PFSK-1 (cell line): ENCODE data around the gene NFAT5.

Source experiments
- FOXP2 ChIP-seq: optimal IDR thresholded peaks from 2 replicates; pipeline ENCODE3; 2011; ENCODE audit warnings: borderline replicate concordance, control low read depth, inconsistent platforms; ENCODE audit not compliant: insufficient read depth; ENCODE audit errors: extremely low read length, extremely low read depth
- POLR2AphosphoS5 ChIP-seq: IDR thresholded peaks from 2 replicates; pipeline ENCODE4 v1.6.1; 2012; ENCODE audit warnings: low read depth, mild to moderate bottlenecking, control low read depth, low read length, moderate library complexity
- REST ChIP-seq, 2 experiments: IDR thresholded peaks; 2 replicates each; pipeline versions ENCODE4 v1.6.1 to v1.8.0; 2011 to 2012; ENCODE audit warnings: low read depth in 2 of 2, low read length in 2 of 2, control low read depth in 1 of 2, inconsistent platforms in 1 of 2, mild to moderate bottlenecking in 1 of 2, moderate library complexity in 1 of 2; ENCODE audit not compliant: insufficient read depth in 1 of 2
- SIN3A ChIP-seq: IDR thresholded peaks from 2 replicates; pipeline ENCODE4 v1.6.1; 2012; ENCODE audit warnings: mild to moderate bottlenecking, low read length, moderate library complexity, borderline replicate concordance; ENCODE audit not compliant: insufficient read depth
- TAF1 ChIP-seq: IDR thresholded peaks from 2 replicates; pipeline ENCODE4 v1.6.1; 2012; ENCODE audit warnings: low read length, control low read depth, borderline replicate concordance; ENCODE audit not compliant: insufficient read depth

Gene NFAT5

GRCh38 chr16:69611103-69611640 lies 45.4 kb downstream of the NFAT5 start:
- no peak for TF ChIP-seq SIN3A
- TF ChIP-seq REST (IDR thresholded peaks at IDR 0.05; ENCODE audit: insufficient read depth in 1 of 2, low read depth in 2 of 2, low read length in 2 of 2) = no peak
- TF ChIP-seq FOXP2 = no peak
- no peak for TF ChIP-seq POLR2AphosphoS5
- TF ChIP-seq TAF1 = no peak

- TF ChIP-seq TAF1 (no peak), FOXP2 (no peak), POLR2AphosphoS5 (no peak), REST (IDR thresholded peaks at IDR 0.05; ENCODE audit: insufficient read depth in 1 of 2, low read depth in 2 of 2, low read length in 2 of 2) (no peak), SIN3A (no peak)
These were observed 47.8 kb downstream of the NFAT5 start for GRCh38 chr16:69613378-69614154.

GRCh38 chr16:69615528-69615927 lies 49.8 kb downstream of the NFAT5 start:
- TF ChIP-seq TAF1 = no peak
- no peak for TF ChIP-seq FOXP2
- no peak for TF ChIP-seq REST (IDR thresholded peaks at IDR 0.05; ENCODE audit: insufficient read depth in 1 of 2, low read depth in 2 of 2, low read length in 2 of 2)
- TF ChIP-seq POLR2AphosphoS5 = no peak
- TF ChIP-seq SIN3A = no peak

GRCh38 chr16:69616082-69616481 lies 50.3 kb downstream of the NFAT5 start:
- TF ChIP-seq SIN3A (no peak), FOXP2 (no peak), REST (IDR thresholded peaks at IDR 0.05; ENCODE audit: insufficient read depth in 1 of 2, low read depth in 2 of 2, low read length in 2 of 2) (no peak), TAF1 (no peak), POLR2AphosphoS5 (no peak)
